SK-MEL-5 (cell line): ENCODE results near the gene ITIH1. TPM values are rescaled to one million over a fixed set of nuclear protein-coding genes. Genes with fewer than 3 reads are reported as not detected.
"Not testable (repeated sequence)": the region's sequence is repeated elsewhere in the genome, so short reads cannot be mapped to it uniquely, and the experiment has no call there.

Experiments
- DNase-seq: peaks from one replicate; pipeline ENCODE4 v3.0.0-alpha.2; 2016; ENCODE audit warnings: low read depth, low spot score
- in situ Hi-C: cut with HindIII; loops from 2 replicates; pipeline ENCODE4 v1.10.0; 2016; ENCODE audit warnings: low sequenced_read_pairs, high pct_unique_total_duplicates, low pct_unique_long_range_greater_than_20kb
- total RNA-seq: library from RNA; depleted of rRNA; stranded (reverse); fragments of >200 nt; shearing (Covaris generic); gene quantifications from 2 replicates; pipeline ENCODE4 v1.2.3, GENCODE V29; 2014

Gene ITIH1
- total RNA-seq, 1 experiment from 2014 or later: not detected

DNA sequence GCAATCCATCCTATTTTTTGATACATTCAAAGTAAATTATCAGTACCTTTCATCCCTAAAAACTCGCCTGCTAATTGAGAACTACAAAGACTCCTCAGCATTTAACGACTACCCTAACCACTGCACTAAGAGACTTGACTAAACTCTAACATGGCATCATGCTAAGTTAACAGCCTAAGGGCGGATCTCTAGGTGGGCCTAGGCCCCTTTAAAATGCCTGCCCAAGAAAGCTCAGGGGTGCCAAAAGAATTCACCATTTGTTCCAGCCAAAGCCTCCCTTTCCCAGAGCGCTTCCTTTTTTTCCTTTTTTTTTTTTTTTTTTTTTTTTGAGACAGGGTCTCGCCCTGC is 6.1 kb upstream of the ITIH1 start:
- DNase-seq: no peak
- in situ Hi-C loops: no loop called here

DNA sequence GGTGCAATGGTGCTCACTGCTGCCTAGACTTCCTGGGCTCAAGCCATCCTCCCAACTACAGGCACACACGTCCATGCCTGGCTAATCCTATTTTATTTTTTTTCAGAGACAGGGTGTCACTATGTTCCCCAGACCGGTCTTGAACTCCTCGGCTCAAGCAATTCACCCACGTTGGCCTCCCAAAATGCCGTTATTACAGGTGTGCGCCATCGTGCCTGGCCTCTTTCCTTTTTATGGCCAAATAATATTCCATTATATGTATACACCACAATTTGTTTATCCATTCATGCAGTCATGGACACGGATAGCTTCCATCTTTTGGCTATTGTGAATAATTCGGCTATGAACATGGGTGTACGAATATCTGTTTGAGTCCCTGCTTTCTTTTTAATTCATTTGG is 5.7 kb upstream of the ITIH1 start:
- in situ Hi-C loops: no loop called here
- DNase-seq: no peak

GRCh38 chr3:52773361-52774065 is 3.9 kb upstream of the ITIH1 start:
- in situ Hi-C loops: no loop called here
- no peak for DNase-seq

DNA sequence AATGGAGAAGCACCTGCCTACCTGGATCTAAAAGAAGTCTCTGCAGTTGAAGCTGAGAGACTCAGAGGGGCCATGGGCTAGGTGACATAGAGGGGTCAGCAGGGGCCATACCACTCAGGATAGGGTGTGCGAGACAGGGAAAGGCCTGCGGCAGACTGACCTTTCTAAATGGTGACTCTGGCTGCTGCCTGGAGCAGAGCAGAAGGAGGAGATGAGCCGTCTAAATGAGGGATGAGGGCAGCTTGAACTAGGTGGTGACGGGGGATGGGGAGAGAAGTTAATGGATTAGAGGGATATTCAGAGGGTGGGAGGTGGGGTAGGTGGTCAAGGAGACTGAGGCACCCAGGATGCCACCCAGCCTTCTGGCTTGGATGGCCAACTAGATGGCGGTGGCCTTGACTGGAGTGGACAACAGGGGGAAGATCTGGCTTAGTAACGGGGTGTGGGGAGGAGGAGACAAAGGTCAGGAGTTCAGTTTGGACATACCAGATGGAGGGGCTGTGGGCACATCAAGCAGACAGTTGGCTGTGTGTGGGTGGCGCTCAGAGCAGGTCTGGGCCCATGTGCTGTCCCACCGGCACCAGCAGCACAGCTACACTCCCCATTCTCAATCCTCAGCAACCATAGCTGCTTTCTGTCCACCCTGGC is 3.2 kb upstream of the ITIH1 start:
- in situ Hi-C loops: no loop called here
- no peak for DNase-seq

DNA sequence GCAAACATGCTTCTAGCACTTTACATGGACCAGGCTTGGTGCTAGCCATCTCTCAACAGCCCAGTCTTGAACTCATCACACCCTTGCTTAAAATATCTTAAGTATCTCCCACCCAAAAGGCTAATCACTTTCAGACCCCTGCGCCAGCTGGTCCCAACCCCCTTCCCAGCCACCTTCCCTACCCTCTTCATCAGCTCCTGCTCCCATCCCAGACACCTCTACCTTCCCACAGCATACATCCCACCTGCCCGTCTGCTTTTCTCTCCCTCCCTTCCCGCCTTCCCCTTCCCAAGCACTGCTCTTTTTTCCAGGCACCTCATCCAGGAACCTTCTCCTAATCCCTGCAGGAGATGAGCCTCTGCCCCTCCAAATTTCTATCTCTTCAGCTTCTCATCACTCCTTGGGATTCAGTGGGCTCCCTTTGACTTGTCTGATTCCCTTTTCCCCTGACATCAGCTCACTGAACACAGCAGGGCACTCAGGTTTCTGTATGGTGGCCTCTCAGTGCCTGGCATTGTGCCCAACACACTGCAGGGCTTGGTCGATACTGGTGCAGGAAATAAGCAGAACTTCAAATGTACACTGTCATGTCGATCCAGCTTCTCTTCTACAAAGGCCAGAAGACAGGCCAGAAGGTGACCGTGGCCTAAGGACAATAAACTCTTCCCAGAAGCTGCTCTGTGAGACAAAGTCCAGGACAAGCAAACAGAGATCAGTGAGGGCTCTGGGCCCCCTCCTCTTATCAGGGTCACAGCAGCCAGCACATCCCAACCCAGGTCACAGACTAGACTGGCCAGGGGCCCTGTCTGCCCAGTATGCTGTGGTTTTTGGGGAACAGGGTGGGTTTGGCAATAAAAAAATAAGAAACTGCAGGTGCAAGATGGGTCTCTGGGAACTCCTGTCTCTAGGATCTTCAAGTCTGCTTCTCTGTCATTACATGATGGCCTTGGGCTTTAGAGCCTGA is 2.2 kb upstream of the ITIH1 start:
- in situ Hi-C loops: no loop called here
- no peak for DNase-seq

DNA sequence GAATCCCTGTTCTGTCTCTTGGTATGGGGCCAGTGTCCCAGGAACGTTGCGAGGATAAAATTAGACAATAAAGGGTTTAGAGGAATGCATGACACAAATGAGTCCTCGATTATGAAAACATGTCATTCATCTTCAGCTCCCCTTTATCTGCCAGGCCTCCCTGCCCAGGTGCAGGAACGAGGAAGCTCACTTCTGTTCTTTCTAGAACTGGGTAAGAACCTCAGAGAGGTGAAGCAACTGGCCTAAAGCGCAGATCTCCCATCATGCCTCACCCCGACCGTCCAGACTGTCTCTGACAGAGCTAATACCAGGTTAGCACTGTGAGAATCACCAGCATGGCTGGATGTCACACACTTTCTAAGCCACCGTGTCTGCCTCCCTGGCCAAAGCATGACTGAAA is 1.5 kb upstream of the ITIH1 start:
- no peak for DNase-seq
- in situ Hi-C loops: no loop called here

DNA sequence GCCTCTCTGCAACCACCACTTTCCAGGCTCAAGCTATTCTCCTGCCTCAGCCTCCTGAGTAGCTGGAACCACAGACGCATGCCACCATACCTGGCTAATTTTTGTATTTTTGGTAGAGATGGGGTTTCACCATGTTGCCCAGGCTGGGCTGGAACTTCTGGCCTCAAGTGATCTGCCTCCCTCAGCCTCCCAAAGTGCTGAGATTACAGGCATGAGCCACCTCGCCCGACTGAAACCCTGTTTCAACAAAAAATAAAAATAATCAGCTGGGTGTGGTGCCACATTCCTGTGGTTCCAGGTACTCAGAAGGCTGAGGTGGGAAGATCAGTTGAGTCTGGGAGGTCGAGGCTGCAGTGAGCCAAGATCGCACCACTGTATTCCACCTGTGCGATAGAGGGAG is 913 bp upstream of the ITIH1 start:
- DNase-seq, in situ Hi-C loops: not testable (repeated sequence)

DNA sequence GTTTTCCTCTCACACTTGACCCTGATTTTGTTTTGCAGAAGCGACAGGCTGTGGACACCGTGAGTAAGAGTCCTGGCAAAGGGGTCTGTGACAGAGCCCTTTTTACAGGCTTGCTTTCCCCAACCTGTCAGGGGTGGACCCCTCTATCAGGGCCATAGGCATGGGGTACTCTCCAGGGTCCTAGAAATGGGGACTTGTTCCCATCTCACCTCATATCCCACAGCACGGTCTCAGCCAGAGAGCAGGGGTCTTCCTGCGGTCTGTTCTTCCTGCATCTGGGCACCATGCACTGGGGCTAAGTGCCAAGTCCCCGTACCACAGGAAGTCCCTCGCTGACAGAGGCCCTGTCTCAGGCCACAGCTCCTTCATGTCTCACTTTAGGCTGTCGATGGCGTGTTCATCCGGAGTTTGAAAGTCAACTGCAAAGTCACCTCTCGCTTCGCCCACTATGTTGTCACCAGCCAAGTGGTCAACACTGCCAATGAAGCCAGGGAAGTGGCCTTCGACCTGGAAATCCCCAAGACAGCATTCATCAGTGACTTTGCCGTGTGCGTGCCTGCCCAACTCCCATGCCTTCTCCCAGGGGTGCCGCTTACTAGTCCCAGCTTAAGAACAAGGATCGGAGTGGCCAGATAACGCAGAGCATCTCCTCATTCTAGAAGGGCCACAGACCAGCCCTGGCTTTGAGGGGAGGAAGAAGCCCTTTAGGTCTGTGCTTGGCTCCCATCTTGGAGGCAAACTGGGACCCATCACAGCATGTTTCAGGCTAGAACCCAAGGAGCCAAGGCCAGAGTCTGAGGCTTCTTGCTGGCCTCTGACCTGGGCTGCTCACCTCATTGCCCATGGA is 783 bp downstream of the ITIH1 start:
- in situ Hi-C loops: no loop called here
- no peak for DNase-seq

DNA sequence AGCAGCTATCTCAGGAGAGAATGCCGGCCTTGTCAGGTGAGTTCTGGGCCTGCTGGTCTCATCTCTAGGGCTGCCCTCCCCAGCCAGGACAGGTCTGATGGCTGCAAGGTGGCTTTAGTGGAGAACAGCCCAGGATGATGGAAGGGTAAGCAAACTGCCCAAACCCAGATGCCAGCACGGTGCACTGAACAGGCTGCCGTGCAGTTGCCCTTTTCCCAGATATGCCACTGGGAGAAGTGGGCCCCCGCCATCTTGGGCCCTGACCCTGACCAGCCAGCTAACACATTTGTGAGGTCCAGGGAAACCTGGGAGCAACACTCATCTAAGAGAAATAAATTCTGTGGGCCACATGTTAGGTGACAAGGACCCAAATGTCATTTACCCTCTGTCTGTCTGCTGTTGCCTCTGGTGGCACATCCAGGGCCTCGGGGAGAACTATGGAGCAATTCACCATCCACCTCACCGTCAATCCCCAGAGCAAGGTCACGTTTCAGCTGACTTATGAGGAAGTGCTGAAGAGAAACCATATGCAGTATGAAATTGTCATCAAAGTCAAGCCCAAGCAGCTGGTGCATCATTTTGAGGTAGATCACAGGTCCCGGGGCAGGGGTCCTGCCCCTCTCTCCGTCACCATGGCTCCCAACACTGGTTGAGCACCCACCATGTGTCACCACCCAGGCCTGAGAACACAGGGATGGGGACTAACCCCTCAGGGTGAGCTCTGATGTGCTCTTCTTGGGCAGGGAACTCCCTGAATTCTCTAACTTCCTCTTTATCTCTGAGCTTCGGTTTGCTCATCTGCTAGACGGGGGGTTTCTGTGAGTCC is 1.8 kb downstream of the ITIH1 start:
- DNase-seq: no peak
- in situ Hi-C loops: no loop called here

GRCh38 chr3:52779837-52780585 is 2.6 kb downstream of the ITIH1 start:
- in situ Hi-C loops: no loop called here
- DNase-seq: no peak

DNA sequence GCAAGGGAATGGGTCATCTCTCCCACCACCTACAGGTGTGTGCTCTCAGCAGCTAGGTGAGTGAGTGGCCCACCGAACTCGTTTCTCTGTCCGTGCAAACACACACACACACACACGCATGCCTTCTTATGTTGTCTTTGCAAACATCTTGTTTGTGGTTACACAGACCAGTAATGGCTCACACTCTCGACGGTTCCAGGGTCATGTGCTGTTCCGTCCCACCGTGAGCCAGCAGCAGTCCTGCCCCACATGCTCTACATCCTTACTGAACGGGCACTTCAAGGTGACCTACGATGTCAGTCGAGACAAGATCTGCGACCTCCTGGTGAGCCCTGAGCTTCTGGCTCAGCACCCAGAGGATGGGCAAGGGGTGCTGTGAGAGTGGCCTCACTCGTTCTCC is 4.3 kb downstream of the ITIH1 start:
- in situ Hi-C loops: no loop called here

DNA sequence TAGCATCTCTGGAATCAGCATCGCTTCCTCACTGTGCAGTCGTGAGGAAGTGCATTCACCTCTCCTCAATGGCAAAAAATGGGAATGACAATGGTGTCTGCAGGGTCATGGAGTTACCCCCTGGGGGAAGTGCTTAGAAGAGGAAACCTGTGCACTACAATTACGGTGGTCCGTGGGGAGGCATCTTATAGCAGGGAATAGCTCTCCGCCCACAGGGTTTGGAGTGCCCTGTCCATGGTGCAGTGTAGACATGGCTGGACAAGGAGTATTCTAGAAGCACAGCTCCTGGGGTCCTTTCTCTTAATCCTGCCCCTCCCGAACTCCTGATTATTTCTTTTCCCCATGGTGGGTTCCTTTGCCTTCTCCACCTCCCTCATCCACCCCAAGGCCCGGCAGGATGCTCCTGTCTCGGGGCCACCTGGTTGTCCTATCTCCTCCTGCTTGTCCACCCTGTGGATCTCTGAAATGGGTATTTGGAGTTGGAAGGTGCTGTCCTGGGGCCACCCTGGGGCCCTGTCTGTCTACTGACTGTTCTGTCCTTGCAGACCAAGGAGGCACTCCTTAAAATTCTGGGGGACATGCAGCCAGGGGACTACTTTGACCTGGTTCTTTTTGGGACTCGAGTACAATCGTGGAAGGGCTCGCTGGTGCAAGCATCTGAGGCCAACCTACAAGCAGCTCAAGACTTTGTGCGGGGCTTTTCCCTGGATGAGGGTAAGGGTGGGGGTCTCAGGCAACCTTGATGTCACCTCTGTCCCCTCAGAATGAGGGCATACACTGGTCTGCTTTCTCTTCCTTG is 5.2 kb downstream of the ITIH1 start:
- DNase-seq: no peak
- in situ Hi-C loops: no loop called here

More for the DNA sequence above, 4.3 kb downstream of the ITIH1 start:
- no peak for DNase-seq

DNA sequence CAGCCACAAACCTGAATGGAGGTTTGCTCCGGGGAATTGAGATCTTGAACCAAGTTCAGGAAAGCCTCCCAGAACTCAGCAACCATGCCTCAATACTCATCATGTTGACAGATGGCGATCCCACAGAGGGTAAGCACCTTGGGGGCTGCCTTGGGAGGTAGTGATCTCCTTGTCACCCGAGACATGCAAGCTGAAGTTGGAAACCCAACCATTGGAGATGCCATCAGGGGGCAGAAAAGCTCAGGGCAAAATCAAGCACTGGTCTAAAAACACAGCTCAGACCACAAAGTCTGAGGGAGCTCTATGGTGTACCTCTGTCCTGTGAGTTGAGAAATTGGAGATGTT is 5.8 kb downstream of the ITIH1 start:
- no peak for DNase-seq
- in situ Hi-C loops: no loop called here

- DNase-seq: no peak
- in situ Hi-C loops: no loop called here
These were observed 6.7 kb downstream of the ITIH1 start for GRCh38 chr3:52784021-52784621.

DNA sequence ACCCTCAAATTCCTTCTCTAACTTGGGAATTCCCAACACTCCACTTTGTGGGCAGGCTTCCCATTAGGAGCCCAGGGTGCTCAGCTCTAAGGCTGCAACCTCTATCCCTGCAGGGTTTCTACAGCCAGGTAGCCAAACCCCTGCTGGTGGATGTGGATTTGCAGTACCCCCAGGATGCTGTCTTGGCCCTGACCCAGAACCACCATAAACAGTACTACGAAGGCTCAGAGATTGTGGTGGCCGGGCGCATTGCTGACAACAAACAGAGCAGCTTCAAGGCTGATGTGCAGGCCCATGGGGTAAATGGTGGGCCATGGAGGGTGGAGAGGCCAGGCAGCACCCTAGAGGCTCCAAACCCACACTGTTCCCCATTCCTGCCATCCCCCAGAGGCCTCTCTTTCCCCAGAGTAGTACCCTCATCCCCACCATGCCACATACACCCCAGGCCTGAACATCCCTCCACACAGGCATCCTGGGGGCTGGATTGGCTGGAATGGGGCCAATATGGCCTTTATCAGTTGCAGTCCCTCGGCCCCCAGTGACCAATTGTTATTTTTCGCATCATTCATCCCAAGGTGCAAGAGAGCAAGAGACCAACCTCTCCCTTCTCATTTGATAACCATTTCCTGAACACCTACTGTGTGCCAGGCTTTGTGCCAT is 7.7 kb downstream of the ITIH1 start:
- in situ Hi-C loops: no loop called here
- DNase-seq: no peak
